Mammary epithelial cell (primary cell): ENCODE data around the gene NAPA.

Source experiments
- EZH2 ChIP-seq: IDR thresholded peaks from 2 replicates; pipeline ENCODE4 v1.6.1; 2012; ENCODE audit warnings: low read length, inconsistent platforms, borderline replicate concordance
- TF ChIP-seq, protein P1 (sequence below), 2 donors: IDR thresholded peaks in 1 of 2; conservative IDR thresholded peaks in 1 of 2; 2 replicates each; pipeline ENCODE4 v1.5.1; 2011 to 2012; ENCODE audit warnings: inconsistent platforms in 2 of 2, low read length in 2 of 2, mild to moderate bottlenecking in 2 of 2, control low read depth in 1 of 2, low read depth in 1 of 2; ENCODE audit not compliant: insufficient read depth in 1 of 2; ENCODE audit errors: extremely low read depth in 1 of 2

DNA sequence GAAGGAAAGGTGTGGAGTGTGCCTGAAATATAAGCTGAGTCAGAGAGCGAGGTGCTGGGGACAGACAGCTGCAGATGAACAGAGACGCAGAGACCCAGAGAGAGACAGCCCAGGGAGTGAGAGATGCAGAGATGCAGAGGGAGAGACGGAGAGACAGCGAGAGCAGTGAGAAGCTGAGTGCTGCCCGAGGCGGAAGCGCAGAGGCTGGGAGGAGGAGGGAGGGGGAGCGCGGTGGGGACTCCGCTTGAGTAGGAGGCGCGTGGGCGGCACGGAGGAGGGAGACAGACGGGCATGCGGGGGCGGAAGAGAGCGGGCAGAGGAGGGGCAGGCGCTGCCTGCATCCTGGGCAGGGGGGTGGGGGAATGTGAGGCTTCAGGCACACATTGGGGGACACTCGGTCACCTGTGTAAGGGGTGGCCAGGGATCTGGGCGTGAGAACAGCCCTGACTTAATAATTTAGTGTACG lies 68.9 kb downstream of the NAPA start:
- TF ChIP-seq, protein P1, sequence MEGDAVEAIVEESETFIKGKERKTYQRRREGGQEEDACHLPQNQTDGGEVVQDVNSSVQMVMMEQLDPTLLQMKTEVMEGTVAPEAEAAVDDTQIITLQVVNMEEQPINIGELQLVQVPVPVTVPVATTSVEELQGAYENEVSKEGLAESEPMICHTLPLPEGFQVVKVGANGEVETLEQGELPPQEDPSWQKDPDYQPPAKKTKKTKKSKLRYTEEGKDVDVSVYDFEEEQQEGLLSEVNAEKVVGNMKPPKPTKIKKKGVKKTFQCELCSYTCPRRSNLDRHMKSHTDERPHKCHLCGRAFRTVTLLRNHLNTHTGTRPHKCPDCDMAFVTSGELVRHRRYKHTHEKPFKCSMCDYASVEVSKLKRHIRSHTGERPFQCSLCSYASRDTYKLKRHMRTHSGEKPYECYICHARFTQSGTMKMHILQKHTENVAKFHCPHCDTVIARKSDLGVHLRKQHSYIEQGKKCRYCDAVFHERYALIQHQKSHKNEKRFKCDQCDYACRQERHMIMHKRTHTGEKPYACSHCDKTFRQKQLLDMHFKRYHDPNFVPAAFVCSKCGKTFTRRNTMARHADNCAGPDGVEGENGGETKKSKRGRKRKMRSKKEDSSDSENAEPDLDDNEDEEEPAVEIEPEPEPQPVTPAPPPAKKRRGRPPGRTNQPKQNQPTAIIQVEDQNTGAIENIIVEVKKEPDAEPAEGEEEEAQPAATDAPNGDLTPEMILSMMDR (conservative IDR thresholded peaks at IDR 0.05 in 1 of 2, IDR thresholded peaks at IDR 0.05 in 1 of 2; ENCODE audit: extremely low read depth in 1 of 2, insufficient read depth in 1 of 2, low read depth in 1 of 2, low read length in 2 of 2): no peak
- TF ChIP-seq EZH2: no peak
